ENCODE results near the gene TNRC18.
"Not testable (repeated sequence)": the region's sequence is repeated elsewhere in the genome, so short reads cannot be mapped to it uniquely, and the experiment has no call there.

The TNRC18 gene

GRCh38 chr7:5288560-5288959 is 135.1 kb downstream of the TNRC18 start:
- H3K4me1 ChIP-seq (ENCODE audit: control insufficient read depth in 1 of 2, insufficient read depth in 2 of 2, low read length in 2 of 2); H2AFZ ChIP-seq (ENCODE audit: insufficient read depth, low read length, poor library complexity); H3K23ac ChIP-seq (ENCODE audit: low read length); H3K14ac ChIP-seq (ENCODE audit: low read length); H2BK5ac ChIP-seq (ENCODE audit: low read depth, low read length, poor library complexity); H3K36me3 ChIP-seq (ENCODE audit: control insufficient read depth in 1 of 2, insufficient read depth in 2 of 2, low read length in 2 of 2); H3K79me2 ChIP-seq (ENCODE audit: control insufficient read depth, insufficient read depth, low read length, poor library complexity); H4K12ac ChIP-seq (ENCODE audit: low read depth, low read length); H2BK120ac ChIP-seq (ENCODE audit: insufficient read depth, low read length, poor library complexity); DNase-seq; H2BK12ac ChIP-seq (ENCODE audit: low read length); H4K91ac ChIP-seq (ENCODE audit: low read depth, low read length); H3K18ac ChIP-seq (ENCODE audit: low read length); H3K27me3 ChIP-seq (ENCODE audit: insufficient read depth, low read length); H3K9me3 ChIP-seq (ENCODE audit: insufficient read depth, low read depth, low read length); H3K79me1 ChIP-seq (ENCODE audit: low read length); H3K4me3 ChIP-seq (ENCODE audit: low read depth, low read length); H2AK5ac ChIP-seq (ENCODE audit: low read length); H3K9ac ChIP-seq (ENCODE audit: low read length); H3K4me2 ChIP-seq (ENCODE audit: low read length); H3K4ac ChIP-seq (ENCODE audit: low read depth, low read length); H3K27ac ChIP-seq (ENCODE audit: low read depth, low read length); H4K8ac ChIP-seq (ENCODE audit: low read depth, low read length): not testable (repeated sequence)
- no CpG with 5 or more reads among the region's 8 CpGs for WGBS (ENCODE audit: extremely low coverage, insufficient coverage, insufficient read length)

DNA sequence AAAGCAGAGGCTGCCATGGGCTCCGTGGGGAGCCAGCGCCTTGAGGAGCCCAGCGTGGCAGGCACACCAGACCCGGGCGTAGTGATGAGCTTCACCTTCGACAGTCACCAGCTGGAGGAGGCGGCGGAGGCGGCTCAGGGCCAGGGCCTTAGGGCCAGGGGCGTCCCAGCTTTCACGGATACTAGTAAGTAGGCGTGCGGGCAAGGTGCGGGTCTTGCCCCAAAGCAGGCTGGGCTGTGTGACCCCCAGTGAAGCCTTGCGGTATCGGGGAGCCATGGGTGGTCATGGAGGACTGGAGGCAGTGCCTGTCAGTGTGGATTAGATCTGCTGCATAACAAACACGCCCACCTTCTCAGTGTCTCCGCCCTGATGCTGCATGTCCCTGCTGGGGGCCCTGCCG is 135.8 kb downstream of the TNRC18 start:
- Histone ChIP-seq H2AFZ (ENCODE audit: insufficient read depth, low read length, poor library complexity) (no peak overlapping the region), H3K14ac (ENCODE audit: low read length) (no peak overlapping the region), H4K12ac (ENCODE audit: low read depth, low read length) (no peak overlapping the region), H3K36me3 (ENCODE audit: control insufficient read depth in 1 of 2, insufficient read depth in 2 of 2, low read length in 2 of 2) (no peaks in the 10 kb centered on the region), H3K27me3 (ENCODE audit: insufficient read depth, low read length) (peaks cover 6% of the 10 kb centered on the region), H2AK5ac (ENCODE audit: low read length) (no peak overlapping the region), H2BK120ac (ENCODE audit: insufficient read depth, low read length, poor library complexity) (no peak overlapping the region), H3K4me1 (ENCODE audit: control insufficient read depth in 1 of 2, insufficient read depth in 2 of 2, low read length in 2 of 2) (peaks cover 0 to 5% of the 10 kb centered on the region in 2 experiments), H3K79me1 (ENCODE audit: low read length) (no peaks in the 10 kb centered on the region), H3K23ac (ENCODE audit: low read length) (no peak overlapping the region), H3K9me3 (ENCODE audit: insufficient read depth, low read depth, low read length) (peaks cover 2% of the 10 kb centered on the region), H3K79me2 (ENCODE audit: control insufficient read depth, insufficient read depth, low read length, poor library complexity) (no peaks in the 10 kb centered on the region), H2BK5ac (ENCODE audit: low read depth, low read length, poor library complexity) (no peak overlapping the region), H3K27ac (ENCODE audit: low read depth, low read length) (no peak overlapping the region), H2BK12ac (ENCODE audit: low read length) (no peak overlapping the region), H3K4me3 (ENCODE audit: low read depth, low read length) (no peak overlapping the region), H3K4ac (ENCODE audit: low read depth, low read length) (no peak overlapping the region), H4K8ac (ENCODE audit: low read depth, low read length) (no peak overlapping the region), H3K9ac (ENCODE audit: low read length) (no peak overlapping the region), H4K91ac (ENCODE audit: low read depth, low read length) (no peak overlapping the region), H3K18ac (ENCODE audit: low read length) (no peak overlapping the region), H3K4me2 (ENCODE audit: low read length) (no peak overlapping the region)
- WGBS (ENCODE audit: extremely low coverage, insufficient coverage, insufficient read length) = no CpG with 5 or more reads among the region's 19 CpGs
- no peak for DNase-seq

- not testable (repeated sequence) for H3K27me3 ChIP-seq (ENCODE audit: insufficient read depth, low read length); H2AK5ac ChIP-seq (ENCODE audit: low read length); H2BK12ac ChIP-seq (ENCODE audit: low read length); H3K18ac ChIP-seq (ENCODE audit: low read length); H3K79me1 ChIP-seq (ENCODE audit: low read length); H3K23ac ChIP-seq (ENCODE audit: low read length); H3K9ac ChIP-seq (ENCODE audit: low read length); H3K27ac ChIP-seq (ENCODE audit: low read depth, low read length); H2AFZ ChIP-seq (ENCODE audit: insufficient read depth, low read length, poor library complexity); H3K9me3 ChIP-seq (ENCODE audit: insufficient read depth, low read depth, low read length); H2BK120ac ChIP-seq (ENCODE audit: insufficient read depth, low read length, poor library complexity); H4K8ac ChIP-seq (ENCODE audit: low read depth, low read length); H3K4me2 ChIP-seq (ENCODE audit: low read length); H4K91ac ChIP-seq (ENCODE audit: low read depth, low read length); H3K14ac ChIP-seq (ENCODE audit: low read length); H3K4ac ChIP-seq (ENCODE audit: low read depth, low read length); DNase-seq; H3K36me3 ChIP-seq (ENCODE audit: control insufficient read depth in 1 of 2, insufficient read depth in 2 of 2, low read length in 2 of 2); H4K12ac ChIP-seq (ENCODE audit: low read depth, low read length); H3K4me1 ChIP-seq (ENCODE audit: control insufficient read depth in 1 of 2, insufficient read depth in 2 of 2, low read length in 2 of 2); H3K4me3 ChIP-seq (ENCODE audit: low read depth, low read length); H2BK5ac ChIP-seq (ENCODE audit: low read depth, low read length, poor library complexity); H3K79me2 ChIP-seq (ENCODE audit: control insufficient read depth, insufficient read depth, low read length, poor library complexity)
- no CpG with 5 or more reads among the region's 5 CpGs for WGBS (ENCODE audit: extremely low coverage, insufficient coverage, insufficient read length)
These were observed 136.3 kb downstream of the TNRC18 start for GRCh38 chr7:5287373-5287772.

GRCh38 chr7:5286933-5287332 is 136.7 kb downstream of the TNRC18 start:
- H3K27ac ChIP-seq (ENCODE audit: low read depth, low read length) = no peak overlapping the region
- H3K4me3 ChIP-seq (ENCODE audit: low read depth, low read length) = no peak overlapping the region
- peaks cover 0 to 5% of the 10 kb centered on the region in 2 experiments for H3K4me1 ChIP-seq (ENCODE audit: control insufficient read depth in 1 of 2, insufficient read depth in 2 of 2, low read length in 2 of 2)
- H3K79me1 ChIP-seq (ENCODE audit: low read length) = no peaks in the 10 kb centered on the region
- H2AFZ ChIP-seq (ENCODE audit: insufficient read depth, low read length, poor library complexity) = no peak overlapping the region
- no peak overlapping the region for H3K4ac ChIP-seq (ENCODE audit: low read depth, low read length)
- H3K36me3 ChIP-seq (ENCODE audit: control insufficient read depth in 1 of 2, insufficient read depth in 2 of 2, low read length in 2 of 2) = no peaks in the 10 kb centered on the region
- H3K18ac ChIP-seq (ENCODE audit: low read length) = no peak overlapping the region
- H3K27me3 ChIP-seq (ENCODE audit: insufficient read depth, low read length) = peaks cover 6% of the 10 kb centered on the region
- H4K12ac ChIP-seq (ENCODE audit: low read depth, low read length) = no peak overlapping the region
- H3K9me3 ChIP-seq (ENCODE audit: insufficient read depth, low read depth, low read length) = peaks cover 2% of the 10 kb centered on the region
- H4K91ac ChIP-seq (ENCODE audit: low read depth, low read length) = no peak overlapping the region
- no peak overlapping the region for H2BK5ac ChIP-seq (ENCODE audit: low read depth, low read length, poor library complexity)
- H4K8ac ChIP-seq (ENCODE audit: low read depth, low read length) = no peak overlapping the region
- no peak overlapping the region for H3K9ac ChIP-seq (ENCODE audit: low read length)
- no peak overlapping the region for H3K4me2 ChIP-seq (ENCODE audit: low read length)
- H2AK5ac ChIP-seq (ENCODE audit: low read length) = no peak overlapping the region
- no peak overlapping the region for H3K23ac ChIP-seq (ENCODE audit: low read length)
- H3K79me2 ChIP-seq (ENCODE audit: control insufficient read depth, insufficient read depth, low read length, poor library complexity) = no peaks in the 10 kb centered on the region
- WGBS (ENCODE audit: extremely low coverage, insufficient coverage, insufficient read length) = no CpG with 5 or more reads among the region's 9 CpGs
- H3K14ac ChIP-seq (ENCODE audit: low read length) = no peak overlapping the region
- no peak overlapping the region for H2BK120ac ChIP-seq (ENCODE audit: insufficient read depth, low read length, poor library complexity)
- DNase-seq = no peak
- no peak overlapping the region for H2BK12ac ChIP-seq (ENCODE audit: low read length)
